Upper lobe of right lung (tissue), 1 donor: Measurements from ENCODE around the gene PLXNA4. TPM values are rescaled to one million over a fixed set of nuclear protein-coding genes. Genes with fewer than 3 reads are reported as not detected.

Experiments
- ATAC-seq: fragments of 200-7000 bp; cut with Tn5 transposase; one replicate; pipeline ENCODE4 v1.9.1; 2020; ENCODE audit warnings: mild to moderate bottlenecking, moderate library complexity
- DNase-seq: peaks from one replicate; pipeline ENCODE4 v3.0.0-alpha.2; 2020
- H3K27ac ChIP-seq: fragments of 200-600 bp; one replicate; pipeline ENCODE4 v1.8.0; 2022
- H3K27me3 ChIP-seq: fragments of 200-600 bp; one replicate; pipeline ENCODE4 v1.8.0; 2022; ENCODE audit warnings: mild to moderate bottlenecking
- H3K36me3 ChIP-seq: fragments of 200-600 bp; one replicate; pipeline ENCODE4 v1.8.0; 2022
- H3K4me1 ChIP-seq: fragments of 200-600 bp; one replicate; pipeline ENCODE4 v1.8.0; 2022
- H3K4me3 ChIP-seq: fragments of 200-600 bp; one replicate; pipeline ENCODE4 v1.8.0; 2022; ENCODE audit warnings: mild to moderate bottlenecking
- H3K9me3 ChIP-seq: fragments of 200-600 bp; one replicate; pipeline ENCODE4 v1.8.0; 2022
- intact Hi-C: fragments of 100-400 bp; cut with DNase I; formaldehyde crosslinking; loops from one replicate; pipeline ENCODE4 v1.11.0; 2022
- total RNA-seq: library from RNA; stranded (reverse); fragmentation: NEBNext Ultra II Directional; extraction: Animal tissue kit (Norgen Biotek cat#: 25700); gene quantifications from one replicate; pipeline ENCODE4 v1.2.1, GENCODE V29; 2021
- TF ChIP-seq, protein P1 (sequence below): fragments of 200-600 bp; IDR thresholded peaks from one replicate; pipeline ENCODE4 v1.8.0; 2022; ENCODE audit warnings: antibody characterized with exemption
- donor health status: DM: no; HTN: yes; CAD: no; lungs with severe emphysema.

The PLXNA4 gene
- total RNA-seq, 1 donor from 2014 or later: 7.2 TPM

GRCh38 chr7:132087421-132087820 is 488.8 kb downstream of the PLXNA4 start:
- intact Hi-C loops: no loop called here
- H3K9me3 ChIP-seq: no peaks in the 10 kb centered on the region
- no peaks in the 10 kb centered on the region for H3K27me3 ChIP-seq
- no peaks in the 10 kb centered on the region for H3K36me3 ChIP-seq
- no peak for DNase-seq
- no peak overlapping the region for H3K4me3 ChIP-seq
- TF ChIP-seq, protein P1, sequence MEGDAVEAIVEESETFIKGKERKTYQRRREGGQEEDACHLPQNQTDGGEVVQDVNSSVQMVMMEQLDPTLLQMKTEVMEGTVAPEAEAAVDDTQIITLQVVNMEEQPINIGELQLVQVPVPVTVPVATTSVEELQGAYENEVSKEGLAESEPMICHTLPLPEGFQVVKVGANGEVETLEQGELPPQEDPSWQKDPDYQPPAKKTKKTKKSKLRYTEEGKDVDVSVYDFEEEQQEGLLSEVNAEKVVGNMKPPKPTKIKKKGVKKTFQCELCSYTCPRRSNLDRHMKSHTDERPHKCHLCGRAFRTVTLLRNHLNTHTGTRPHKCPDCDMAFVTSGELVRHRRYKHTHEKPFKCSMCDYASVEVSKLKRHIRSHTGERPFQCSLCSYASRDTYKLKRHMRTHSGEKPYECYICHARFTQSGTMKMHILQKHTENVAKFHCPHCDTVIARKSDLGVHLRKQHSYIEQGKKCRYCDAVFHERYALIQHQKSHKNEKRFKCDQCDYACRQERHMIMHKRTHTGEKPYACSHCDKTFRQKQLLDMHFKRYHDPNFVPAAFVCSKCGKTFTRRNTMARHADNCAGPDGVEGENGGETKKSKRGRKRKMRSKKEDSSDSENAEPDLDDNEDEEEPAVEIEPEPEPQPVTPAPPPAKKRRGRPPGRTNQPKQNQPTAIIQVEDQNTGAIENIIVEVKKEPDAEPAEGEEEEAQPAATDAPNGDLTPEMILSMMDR: no peak
- H3K4me1 ChIP-seq: no peaks in the 10 kb centered on the region
- peak; percentile 12 for ATAC-seq
- no peak overlapping the region for H3K27ac ChIP-seq

DNA sequence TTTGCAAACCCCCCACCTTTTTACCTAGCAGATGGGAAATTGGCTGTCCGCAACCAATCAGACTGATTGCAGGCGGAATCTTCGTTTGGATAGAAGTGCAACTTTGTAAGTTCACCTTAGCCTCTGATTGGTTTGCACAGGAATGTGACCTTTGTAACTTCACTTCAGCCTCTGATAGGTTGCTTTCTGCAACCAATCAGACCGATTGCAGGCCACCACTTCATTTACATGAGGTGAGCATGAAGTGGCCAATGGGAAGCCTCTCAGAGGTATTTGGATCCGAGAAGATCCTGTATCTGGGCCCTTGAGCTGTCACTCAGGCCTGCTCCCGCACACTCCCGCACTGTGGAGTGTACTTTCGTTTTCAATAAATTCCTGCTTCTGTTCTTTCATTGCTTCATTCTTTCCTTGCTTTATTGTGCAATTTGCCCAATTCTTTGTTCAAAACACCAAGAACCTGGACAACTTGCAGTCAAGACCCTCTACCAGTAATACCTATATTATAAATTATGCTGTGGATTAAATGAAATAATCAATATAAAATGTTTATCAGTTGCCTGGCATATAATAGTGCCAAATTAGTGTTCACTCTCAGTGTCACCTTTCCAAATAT is 491.4 kb downstream of the PLXNA4 start:
- intact Hi-C loops: no loop called here
- no peak for ATAC-seq

DNA sequence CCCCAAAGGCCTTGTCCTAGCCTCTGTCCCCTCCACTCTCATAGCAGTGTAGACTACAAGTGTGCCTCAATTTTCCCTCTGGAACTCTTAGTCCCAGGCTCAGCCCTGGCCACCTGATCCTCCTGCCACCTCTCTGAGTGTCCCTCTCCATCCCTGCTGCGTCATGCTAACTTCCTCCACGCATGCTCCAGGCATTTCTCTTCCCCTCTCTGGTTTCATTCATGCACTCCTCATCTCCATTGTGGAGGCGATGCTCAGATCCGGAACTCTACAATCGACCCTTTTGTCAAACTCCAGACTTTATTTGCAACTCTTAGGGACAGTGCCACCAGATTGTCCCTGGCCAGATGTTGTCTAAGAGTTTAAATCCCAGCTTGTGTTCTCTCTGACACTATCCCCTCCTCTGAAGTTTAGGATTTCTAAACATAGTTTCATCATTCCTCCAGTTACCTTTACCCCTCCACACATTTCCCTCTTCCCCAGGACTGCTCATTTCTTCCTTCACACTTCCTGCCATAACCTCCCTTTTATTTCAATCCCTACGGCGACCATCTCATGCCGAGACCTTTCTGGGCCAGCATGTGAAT is 492.6 kb downstream of the PLXNA4 start:
- H3K4me1 ChIP-seq: peaks cover 5% of the 10 kb centered on the region
- H3K27me3 ChIP-seq: no peaks in the 10 kb centered on the region
- no peak overlapping the region for H3K27ac ChIP-seq
- no peak overlapping the region for H3K4me3 ChIP-seq
- DNase-seq (no peak), ATAC-seq (no peak)
- H3K9me3 ChIP-seq: no peaks in the 10 kb centered on the region
- intact Hi-C loops: no loop called here
- H3K36me3 ChIP-seq: no peaks in the 10 kb centered on the region
- TF ChIP-seq, protein P1: no peak

More for the DNA sequence above, 491.4 kb downstream of the PLXNA4 start:
- H3K4me3 ChIP-seq: no peak overlapping the region
- DNase-seq: no peak
- no peak overlapping the region for H3K27ac ChIP-seq
- TF ChIP-seq, protein P1: no peak
- no peaks in the 10 kb centered on the region for H3K9me3 ChIP-seq
- H3K36me3 ChIP-seq: no peaks in the 10 kb centered on the region
- H3K4me1 ChIP-seq: peaks cover 5% of the 10 kb centered on the region
- H3K27me3 ChIP-seq: no peaks in the 10 kb centered on the region

GRCh38 chr7:132083126-132083525 is 493.1 kb downstream of the PLXNA4 start:
- H3K4me1 ChIP-seq: peaks cover 5% of the 10 kb centered on the region
- ATAC-seq (no peak), DNase-seq (no peak)
- H3K36me3 ChIP-seq: no peaks in the 10 kb centered on the region
- H3K27ac ChIP-seq: no peak overlapping the region
- H3K4me3 ChIP-seq: no peak overlapping the region
- intact Hi-C loops: no loop called here
- TF ChIP-seq, protein P1: no peak
- H3K27me3 ChIP-seq: no peaks in the 10 kb centered on the region
- no peaks in the 10 kb centered on the region for H3K9me3 ChIP-seq

DNA sequence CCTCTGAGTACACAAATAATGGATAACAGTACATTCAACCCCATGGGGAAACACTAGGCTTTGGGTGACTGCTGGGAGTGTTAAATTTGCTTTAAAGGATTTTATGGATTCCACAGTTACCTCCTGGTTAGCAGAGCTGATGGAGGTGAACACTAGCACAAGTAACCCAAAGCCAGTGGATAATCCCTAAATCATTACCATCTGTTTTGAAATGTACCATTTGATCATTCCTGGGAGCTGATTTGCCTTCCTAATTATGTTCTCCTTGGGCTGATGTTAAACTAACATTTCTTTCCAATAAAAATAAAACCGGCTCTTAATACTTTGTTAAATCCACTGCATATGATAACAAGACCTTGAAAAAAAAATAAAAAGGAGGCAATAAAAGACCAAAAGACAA is 493.9 kb downstream of the PLXNA4 start:
- Histone ChIP-seq H3K9me3 (no peaks in the 10 kb centered on the region), H3K4me1 (peaks cover 5% of the 10 kb centered on the region), H3K27me3 (no peaks in the 10 kb centered on the region), H3K36me3 (no peaks in the 10 kb centered on the region), H3K4me3 (no peak overlapping the region), H3K27ac (no peak overlapping the region)
- TF ChIP-seq, protein P1: no peak
- intact Hi-C loops: no loop called here
- DNase-seq: no peak
- ATAC-seq: no peak
